DND-41 (cell line): ENCODE measurements around the gene SNX20.

Experiments
- ATAC-seq: fragments of 200-7000 bp; cut with Tn5 transposase; 3 replicates; pipeline ENCODE4 v1.9.1; 2021; ENCODE audit warnings: low read depth; ENCODE audit not compliant: insufficient read depth
- DNase-seq: peaks from one replicate; pipeline ENCODE4 v3.0.0-alpha.2; 2020
- H2AFZ ChIP-seq: 2 replicates; pipeline ENCODE4 v1.6.0; 2012; ENCODE audit warnings: low read depth, low read length
- H3K27ac ChIP-seq: 2 replicates; pipeline ENCODE4 v1.5.1; 2012; ENCODE audit warnings: low read length, inconsistent platforms
- H3K27me3 ChIP-seq: fragments of 200-600 bp; sonication (generic); 2 replicates; pipeline ENCODE4 v1.6.0; 2012; ENCODE audit warnings: low read length, mild to moderate bottlenecking, inconsistent platforms; ENCODE audit not compliant: insufficient read depth, poor library complexity
- H3K36me3 ChIP-seq: 2 replicates; pipeline ENCODE4 v1.5.1; 2012; ENCODE audit warnings: low read length, inconsistent platforms; ENCODE audit not compliant: insufficient read depth
- H3K4me1 ChIP-seq: 2 replicates; pipeline ENCODE4 v1.5.1; 2012; ENCODE audit warnings: mild to moderate bottlenecking, low read length; ENCODE audit not compliant: insufficient read depth
- H3K4me2 ChIP-seq: 2 replicates; pipeline ENCODE4 v1.6.0; 2012; ENCODE audit warnings: mild to moderate bottlenecking, moderate library complexity, low read length, inconsistent platforms; ENCODE audit not compliant: insufficient read depth
- H3K4me3 ChIP-seq, 2 experiments: fragments of 200-600 bp in 1 of 2; shearing (Covaris generic) in 1 of 2; 2 replicates each; pipeline ENCODE4 v1.5.1; 2012 to 2016; ENCODE audit warnings: inconsistent platforms in 2 of 2, low read length in 2 of 2, mild to moderate bottlenecking in 2 of 2, low read depth in 1 of 2, moderate library complexity in 1 of 2
- H3K79me2 ChIP-seq: 2 replicates; pipeline ENCODE4 v1.6.0; 2012; ENCODE audit warnings: low read length, inconsistent platforms; ENCODE audit not compliant: insufficient read depth
- H3K9ac ChIP-seq: 2 replicates; pipeline ENCODE4 v1.6.0; 2012; ENCODE audit warnings: low read depth, mild to moderate bottlenecking, inconsistent platforms, low read length, moderate library complexity
- H3K9me3 ChIP-seq: 2 replicates; pipeline ENCODE4 v1.5.1; 2012; ENCODE audit warnings: low read length, moderate library complexity, mild to moderate bottlenecking, inconsistent platforms; ENCODE audit not compliant: insufficient read depth, severe bottlenecking
- H4K20me1 ChIP-seq: 2 replicates; pipeline ENCODE4 v1.6.0; 2012; ENCODE audit warnings: low read length; ENCODE audit not compliant: insufficient read depth
- CTCF ChIP-seq: IDR thresholded peaks from 2 replicates; pipeline ENCODE4 v1.5.1; 2012; ENCODE audit warnings: borderline replicate concordance, low read length, moderate library complexity, mild to moderate bottlenecking; ENCODE audit not compliant: poor library complexity, severe bottlenecking; ENCODE audit errors: extremely low read depth
- EZH2 ChIP-seq: IDR thresholded peaks from 3 replicates; pipeline ENCODE4 v1.6.1; 2012; ENCODE audit warnings: borderline replicate concordance, low read depth, mild to moderate bottlenecking, moderate library complexity, low read length, inconsistent platforms; ENCODE audit not compliant: severe bottlenecking

The SNX20 gene

DNA sequence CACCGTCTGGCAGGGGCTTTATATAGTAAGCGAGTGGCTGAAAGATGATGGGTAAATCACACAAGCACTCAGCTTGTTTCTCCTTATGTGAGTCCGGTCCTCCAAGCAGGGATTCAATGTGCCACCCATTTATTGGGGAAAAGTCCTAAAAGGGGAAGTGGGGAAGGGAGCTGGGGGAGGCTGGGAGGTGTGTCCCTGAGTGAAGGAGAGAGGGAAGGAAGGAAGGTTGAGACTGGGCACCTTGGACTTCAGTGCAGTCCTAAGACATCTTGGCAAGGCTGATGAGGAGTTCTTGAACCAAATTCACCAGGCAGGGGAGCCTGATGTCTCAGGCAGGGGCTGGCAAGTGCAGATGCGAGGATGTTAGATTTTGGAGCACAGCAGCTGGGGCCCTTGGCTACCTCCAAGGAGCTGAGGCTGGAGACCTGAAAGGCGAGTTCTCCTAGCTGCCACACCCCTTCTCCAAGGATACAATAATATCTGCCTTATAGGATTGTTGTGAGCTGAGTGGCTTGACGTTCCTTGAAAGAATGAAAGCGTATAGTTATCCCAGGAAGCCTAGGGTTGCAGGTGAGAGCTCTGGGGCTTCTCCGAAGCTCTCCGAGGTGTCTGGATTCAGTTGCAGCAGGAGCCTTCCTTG, 37.8 kb upstream of the SNX20 start:
- no peaks in the 10 kb centered on the region for H3K79me2 ChIP-seq
- H3K9me3 ChIP-seq, result peaks cover 2% of the 10 kb centered on the region
- no peak overlapping the region for H3K27ac ChIP-seq
- H3K36me3 ChIP-seq, result no peaks in the 10 kb centered on the region
- H3K4me2 ChIP-seq, result no peak overlapping the region
- H2AFZ ChIP-seq, result no peak overlapping the region
- H3K9ac ChIP-seq, result no peak overlapping the region
- ATAC-seq (no peak), DNase-seq (no peak)
- H3K27me3 ChIP-seq, result no peaks in the 10 kb centered on the region
- peaks cover 7% of the 10 kb centered on the region for H3K4me1 ChIP-seq
- no peaks in the 10 kb centered on the region for H4K20me1 ChIP-seq
- no peak overlapping the region for H3K4me3 ChIP-seq
- TF ChIP-seq EZH2 (no peak), CTCF (no peak)

- Histone ChIP-seq H2AFZ (no peak overlapping the region), H3K9ac (no peak overlapping the region), H4K20me1 (no peaks in the 10 kb centered on the region), H3K27me3 (no peaks in the 10 kb centered on the region), H3K4me2 (no peak overlapping the region), H3K4me1 (peaks cover 7% of the 10 kb centered on the region), H3K36me3 (no peaks in the 10 kb centered on the region), H3K4me3 (no peak overlapping the region), H3K27ac (no peak overlapping the region), H3K79me2 (no peaks in the 10 kb centered on the region), H3K9me3 (peaks cover 2% of the 10 kb centered on the region)
- no peak for ATAC-seq
- TF ChIP-seq EZH2, result no peak
- TF ChIP-seq CTCF, result no peak
- no peak for DNase-seq
Observed at GRCh38 chr16:50718061-50718760, 37.1 kb upstream of the SNX20 start.

GRCh38 chr16:50717494-50717893, 36.4 kb upstream of the SNX20 start:
- no peak for DNase-seq
- Histone ChIP-seq H3K36me3 (no peaks in the 10 kb centered on the region), H3K27me3 (no peaks in the 10 kb centered on the region)

More at GRCh38 chr16:50717494-50717893, 36.4 kb upstream of the SNX20 start:
- no peak for ATAC-seq
- Histone ChIP-seq H3K27ac (no peak overlapping the region), H4K20me1 (no peaks in the 10 kb centered on the region), H3K9me3 (no peaks in the 10 kb centered on the region), H3K4me1 (peaks cover 7% of the 10 kb centered on the region), H3K9ac (no peak overlapping the region), H2AFZ (no peak overlapping the region), H3K79me2 (no peaks in the 10 kb centered on the region), H3K4me3 (no peak overlapping the region), H3K4me2 (no peak overlapping the region)
- no peak for TF ChIP-seq CTCF
- TF ChIP-seq EZH2, result no peak
